HFF-Myc (cell line): ENCODE measurements around the gene C11orf97.
"Not testable (repeated sequence)": the region's sequence is repeated elsewhere in the genome, so short reads cannot be mapped to it uniquely, and the experiment has no call there.

Source experiments
- DNase-seq: peaks from one replicate; pipeline ENCODE4 v3.0.0-alpha.2; 2011; ENCODE audit warnings: low read depth; ENCODE audit errors: extremely low read depth
- H3K4me3 ChIP-seq: replicated peaks from 2 replicates; pipeline ENCODE4 v1.5.1; 2011; ENCODE audit warnings: low read depth, mild to moderate bottlenecking, control low read depth, low read length
- CTCF ChIP-seq: IDR thresholded peaks from 2 replicates; pipeline ENCODE4 v1.5.1; 2012; ENCODE audit warnings: mild to moderate bottlenecking, low read depth, low read length, control low read depth; ENCODE audit errors: missing control alignments

Gene C11orf97

DNA sequence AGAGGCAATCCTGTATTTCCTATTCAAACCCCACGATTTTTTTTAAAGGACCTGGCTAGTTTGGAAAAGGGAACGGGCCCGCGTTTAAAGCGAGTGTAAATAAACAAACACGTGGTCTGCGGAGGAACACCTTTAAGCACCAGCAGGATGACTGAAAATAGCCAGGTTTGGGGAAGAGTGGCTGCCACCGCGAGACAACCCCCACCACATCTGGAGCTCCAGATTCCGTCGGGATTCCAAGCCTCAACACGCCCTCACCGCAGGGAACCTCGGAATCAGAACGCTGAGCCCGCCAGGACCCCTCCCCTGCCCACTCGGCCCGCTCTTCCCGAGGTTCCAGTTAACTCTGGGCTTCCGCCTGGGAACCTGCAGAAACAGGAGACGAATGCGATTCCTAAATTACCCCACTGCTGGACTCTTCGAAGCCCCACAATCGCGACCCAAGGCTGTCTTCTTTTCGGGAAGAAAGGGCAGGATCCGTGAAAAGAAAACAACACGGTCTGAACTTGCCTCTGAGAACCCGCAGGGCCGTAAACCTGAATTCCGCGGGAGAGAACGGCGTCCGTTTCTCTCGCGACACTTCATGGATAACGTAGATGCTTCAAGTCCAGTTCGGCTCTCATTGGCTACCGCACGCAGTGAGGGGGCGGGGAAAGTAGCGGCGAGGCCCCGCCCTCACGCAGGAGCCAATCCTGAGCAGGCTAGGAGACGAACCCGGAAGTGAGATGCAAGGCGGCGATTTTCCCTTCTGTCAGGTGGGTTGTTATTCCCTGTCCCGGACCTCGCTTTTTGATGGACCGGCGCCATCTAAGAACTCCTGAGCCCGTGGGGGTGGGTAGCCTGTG is 18.8 kb upstream of the C11orf97 start, which contains the start of the genes ANKRD49 and MRE11:
ANKRD49 (plus strand) TSS at position 704 of the 845 bp plus-strand sequence. CDS start 2,710 bp downstream, outside the sequence.
MRE11 (minus strand) TSS at position 564 of the 845 bp plus-strand sequence. CDS start 1,043 bp downstream, outside the sequence.
- peak; percentile 93 for DNase-seq
- TF ChIP-seq CTCF = no peak
- H3K4me3 ChIP-seq = peak within 1 kb of the TSS; percentile 75

GRCh38 chr11:94494126-94494680 is 18.1 kb upstream of the C11orf97 start:
- no peak for DNase-seq
- peak overlapping the region; percentile 75 for H3K4me3 ChIP-seq
- no peak for TF ChIP-seq CTCF

DNA sequence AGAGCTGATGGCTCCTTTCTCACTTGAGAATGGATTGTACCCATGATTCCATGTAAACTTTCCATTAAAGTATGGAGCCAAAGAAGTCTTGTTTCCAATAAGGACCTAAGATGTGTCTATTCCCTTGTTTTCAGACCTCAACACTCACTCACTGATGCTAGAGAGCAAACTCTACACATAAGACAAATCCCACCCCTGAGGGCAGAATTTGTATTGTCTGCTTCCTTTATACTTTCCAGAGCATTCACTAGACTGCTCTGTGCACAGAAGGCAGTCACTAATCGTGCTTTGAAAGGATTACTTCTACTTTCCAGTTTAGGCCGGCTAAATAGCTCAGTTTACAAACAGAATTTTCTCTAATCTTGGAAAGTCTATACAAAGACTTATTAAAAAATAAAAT is 12.1 kb upstream of the C11orf97 start:
- no peak for TF ChIP-seq CTCF
- DNase-seq = no peak

DNA sequence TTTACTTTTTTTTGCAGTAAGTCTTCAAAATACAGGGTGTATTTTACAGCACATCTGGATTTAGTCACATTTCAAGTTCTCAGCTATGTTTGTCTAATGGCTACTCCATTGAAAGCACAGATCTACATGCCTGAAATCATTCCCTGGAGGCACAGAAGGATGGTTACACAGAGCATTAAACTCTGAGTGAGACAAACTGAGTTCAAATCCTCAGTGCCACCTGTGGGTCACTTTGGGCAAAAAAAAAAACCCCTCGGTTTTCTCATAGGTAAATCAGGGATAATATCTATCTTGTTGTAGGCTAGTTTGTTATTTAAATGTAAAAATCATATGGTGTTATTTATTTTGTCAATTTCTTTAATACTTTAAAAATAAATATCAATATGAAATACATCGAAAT is 10.7 kb upstream of the C11orf97 start:
- TF ChIP-seq CTCF = no peak
- no peak for DNase-seq
- no peak overlapping the region for H3K4me3 ChIP-seq

More for the DNA sequence above, 12.1 kb upstream of the C11orf97 start:
- H3K4me3 ChIP-seq = no peak overlapping the region

DNA sequence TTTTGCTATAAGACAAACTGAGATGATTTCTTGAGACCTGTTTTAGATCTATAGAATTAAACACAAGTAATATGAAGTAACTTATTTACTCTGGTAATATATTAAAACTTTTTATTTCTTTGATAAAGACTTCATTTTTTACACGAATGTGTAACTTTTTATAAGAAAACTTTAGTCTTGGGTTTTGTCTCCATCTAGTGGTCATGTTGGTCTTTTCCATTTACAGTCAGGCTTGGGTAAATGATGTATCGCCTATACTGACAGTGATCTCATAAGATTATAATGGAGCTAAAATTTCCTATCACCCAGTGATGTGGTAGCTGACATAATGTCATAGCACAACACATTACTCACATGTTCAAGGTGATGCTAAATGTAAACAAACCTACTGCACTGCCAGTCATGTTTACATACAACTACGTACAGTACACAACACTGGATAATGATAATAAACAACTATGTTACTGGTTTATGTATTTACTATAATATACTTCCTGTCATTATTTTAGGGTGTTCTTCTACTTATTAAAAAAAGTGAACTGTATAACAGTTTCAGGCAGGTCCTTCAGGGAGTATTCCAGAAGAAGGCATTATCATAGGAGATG is 7.5 kb upstream of the C11orf97 start:
- no peak for DNase-seq
- TF ChIP-seq CTCF = peak; percentile 49

DNA sequence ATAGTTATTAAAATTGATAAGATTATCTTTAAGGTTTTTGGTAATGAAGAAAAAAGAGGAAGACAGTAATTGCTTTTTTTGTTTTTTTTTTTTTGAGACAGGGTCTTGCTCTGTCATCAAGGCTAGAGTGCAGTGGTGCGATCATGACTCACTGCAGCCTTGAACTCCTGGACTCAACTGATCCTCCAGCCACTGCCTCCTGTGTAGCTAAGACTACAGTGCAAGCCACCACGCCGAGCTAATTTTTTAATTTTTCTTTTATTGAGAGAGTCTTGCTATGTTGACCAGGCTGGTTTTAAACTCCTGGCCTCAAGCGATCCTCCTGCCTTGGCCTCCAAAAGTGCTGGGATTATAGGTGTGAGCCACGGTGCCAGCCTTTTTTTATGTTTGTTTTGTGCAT is 5.7 kb upstream of the C11orf97 start:
- H3K4me3 ChIP-seq, DNase-seq: not testable (repeated sequence)

More for the DNA sequence above, 7.5 kb upstream of the C11orf97 start:
- no peak overlapping the region for H3K4me3 ChIP-seq

- DNase-seq = no peak
- no peak overlapping the region for H3K4me3 ChIP-seq
- no peak for TF ChIP-seq CTCF
Measured at GRCh38 chr11:94507485-94507884, 4.8 kb upstream of the C11orf97 start.
